Naive B cell (primary cell): Measurements from ENCODE around the gene PCDHA9. TPM values are rescaled to one million over a fixed set of nuclear protein-coding genes. Genes with fewer than 3 reads are reported as not detected.
"Not testable (repeated sequence)": the region's sequence is repeated elsewhere in the genome, so short reads cannot be mapped to it uniquely, and the experiment has no call there.

ENCODE experiments used
- ATAC-seq, 2 donors: fragments of 150-1000 bp; cut with Tn5 transposase; 2 replicates each; pipeline ENCODE4 v1.10.0; 2021; ENCODE audit warnings: low read depth in 2 of 2, mild to moderate bottlenecking in 2 of 2, moderate library complexity in 2 of 2
- DNase-seq: peaks from one replicate; pipeline ENCODE4 v3.0.0; 2022
- H3K27ac Mint-ChIP-seq, 6 donors: one replicate each; pipeline ENCODE4 v1.8.0; 2020 to 2022; ENCODE audit warnings: mild to moderate bottlenecking in 6 of 6, mixed read lengths in 6 of 6, moderate library complexity in 5 of 6, inconsistent platforms in 2 of 6
- H3K27me3 Mint-ChIP-seq, 3 donors: one replicate each; pipeline ENCODE4 v1.8.0; 2021 to 2022; ENCODE audit warnings: mixed read lengths in 3 of 3, mild to moderate bottlenecking in 1 of 3
- H3K36me3 Mint-ChIP-seq, 2 donors: one replicate each; pipeline ENCODE4 v1.8.0; 2020 to 2022; ENCODE audit warnings: mixed read lengths in 2 of 2, inconsistent platforms in 1 of 2, mild to moderate bottlenecking in 1 of 2
- H3K4me1 Mint-ChIP-seq, 3 donors: one replicate each; pipeline ENCODE4 v1.8.0; 2020 to 2022; ENCODE audit warnings: mixed read lengths in 3 of 3, inconsistent platforms in 1 of 3, mild to moderate bottlenecking in 1 of 3, moderate library complexity in 1 of 3
- H3K4me3 Mint-ChIP-seq, 8 donors: one replicate each; pipeline ENCODE4 v1.8.0; 2020 to 2022; ENCODE audit warnings: mild to moderate bottlenecking in 8 of 8, mixed read lengths in 8 of 8, moderate library complexity in 8 of 8, inconsistent platforms in 2 of 8
- H3K9me3 Mint-ChIP-seq, 7 donors: one replicate each; pipeline ENCODE4 v1.8.0; 2020 to 2022; ENCODE audit warnings: mixed read lengths in 7 of 7, mild to moderate bottlenecking in 5 of 7, inconsistent platforms in 2 of 7, moderate library complexity in 1 of 7
- polyA plus RNA-seq, 6 donors: library from polyadenylated mRNA; unstranded; fragments of 300-500 nt; fragmentation: Illumina TruSeq; gene quantifications; one replicate each; pipeline ENCODE4 v1.2.3, GENCODE V29; 2021; ENCODE audit warnings: low read depth in 6 of 6

PCDHA9 gene
- polyA plus RNA-seq, 6 donors from 2014 or later = not detected

DNA sequence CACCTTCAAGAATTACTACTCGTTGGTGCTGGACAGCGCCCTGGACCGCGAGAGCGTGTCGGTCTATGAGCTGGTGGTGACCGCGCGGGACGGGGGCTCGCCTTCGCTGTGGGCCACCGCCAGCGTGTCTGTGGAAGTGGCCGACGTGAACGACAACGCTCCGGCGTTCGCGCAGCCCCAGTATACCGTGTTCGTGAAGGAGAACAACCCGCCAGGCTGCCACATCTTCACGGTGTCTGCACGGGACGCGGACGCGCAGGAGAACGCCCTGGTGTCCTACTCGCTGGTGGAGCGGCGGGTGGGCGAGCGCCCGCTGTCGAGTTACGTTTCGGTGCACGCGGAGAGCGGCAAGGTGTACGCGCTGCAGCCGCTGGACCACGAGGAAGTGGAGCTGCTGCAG lies 25.2 kb upstream of the PCDHA9 start:
- Mint-ChIP-seq H3K9me3 (peaks cover 5 to 47% (median 20%) of the 10 kb centered on the region in 7 donors), H3K36me3 (peaks cover 6 to 14% of the 10 kb centered on the region in 2 donors), H3K27me3 (peaks cover 14 to 25% (median 16%) of the 10 kb centered on the region in 3 donors)
- not testable (repeated sequence) for H3K27ac Mint-ChIP-seq, ATAC-seq, H3K4me1 Mint-ChIP-seq, H3K4me3 Mint-ChIP-seq, DNase-seq

- no peaks in the 10 kb centered on the region for H3K4me1 Mint-ChIP-seq
- DNase-seq (no peak), ATAC-seq (no peak)
- H3K36me3 Mint-ChIP-seq = peaks cover 6 to 14% of the 10 kb centered on the region in 2 donors
- H3K4me3 Mint-ChIP-seq = no peak overlapping the region
- H3K9me3 Mint-ChIP-seq = peaks cover 5 to 50% (median 24%) of the 10 kb centered on the region in 7 donors
- no peak overlapping the region for H3K27ac Mint-ChIP-seq
- H3K27me3 Mint-ChIP-seq = peaks cover 15 to 28% (median 17%) of the 10 kb centered on the region in 3 donors
Measured at GRCh38 chr5:140823475-140823874, 24.7 kb upstream of the PCDHA9 start.

DNA sequence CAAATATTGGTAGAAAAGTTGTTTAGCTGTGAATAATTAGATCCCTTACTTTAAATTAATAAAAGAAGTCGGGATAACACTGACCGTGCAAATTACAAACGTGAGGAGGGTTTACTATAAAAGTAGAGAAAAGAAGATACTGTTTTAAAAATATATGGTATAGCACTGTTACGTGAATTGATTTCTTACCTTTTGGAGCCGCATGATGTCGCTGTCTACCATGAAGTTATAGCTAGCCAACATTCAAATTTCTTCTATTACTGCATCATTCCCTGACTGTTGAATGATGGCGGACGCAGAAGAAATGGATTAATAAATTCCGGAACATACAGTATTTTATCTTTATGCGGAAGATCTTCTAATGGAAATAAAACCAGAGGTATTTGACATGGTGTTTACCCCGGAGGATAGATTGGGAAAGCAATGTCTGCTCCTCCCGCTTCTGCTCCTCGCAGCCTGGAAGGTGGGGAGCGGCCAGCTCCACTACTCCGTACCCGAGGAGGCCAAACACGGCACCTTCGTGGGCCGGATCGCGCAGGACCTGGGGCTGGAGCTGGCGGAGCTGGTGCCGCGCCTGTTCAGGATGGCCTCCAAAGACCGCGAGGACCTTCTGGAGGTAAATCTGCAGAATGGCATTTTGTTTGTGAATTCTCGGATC lies 20.3 kb upstream of the PCDHA9 start, which contains the start of gene PCDHA6:
PCDHA6 (plus strand) TSS at position 257 of the 658 bp plus-strand sequence; CDS start at position 389, 132 bp downstream.
- no peaks in the 10 kb centered on the region for H3K4me1 Mint-ChIP-seq
- peaks cover 2 to 57% (median 34%) of the 10 kb centered on the region in 7 donors for H3K9me3 Mint-ChIP-seq
- ATAC-seq = no peak
- peaks cover 23 to 36% (median 28%) of the 10 kb centered on the region in 3 donors for H3K27me3 Mint-ChIP-seq
- peak within 1 kb of the TSS in 2 of 8 donors; percentile 29 to 42 for H3K4me3 Mint-ChIP-seq
- H3K27ac Mint-ChIP-seq = peak within 1 kb of the TSS in 2 of 6 donors; percentile 10 to 59
- DNase-seq = no peak
- peaks cover 0 to 20% of the 10 kb centered on the region in 2 donors for H3K36me3 Mint-ChIP-seq

- Mint-ChIP-seq H3K9me3 (peaks cover 2 to 61% (median 33%) of the 10 kb centered on the region in 7 donors), H3K4me1 (no peaks in the 10 kb centered on the region), H3K36me3 (peaks cover 0 to 24% of the 10 kb centered on the region in 2 donors), H3K27me3 (peaks cover 27 to 40% (median 33%) of the 10 kb centered on the region in 3 donors), H3K27ac (no peak overlapping the region), H3K4me3 (peak overlapping the region in 1 of 8 donors; percentile 29)
- ATAC-seq = no peak
- DNase-seq = no peak
Measured at GRCh38 chr5:140828362-140828737, 19.8 kb upstream of the PCDHA9 start.

- not testable (repeated sequence) for H3K4me3 Mint-ChIP-seq, H3K4me1 Mint-ChIP-seq, ATAC-seq, H3K27ac Mint-ChIP-seq, DNase-seq
- peaks cover 6 to 72% (median 37%) of the 10 kb centered on the region in 7 donors for H3K9me3 Mint-ChIP-seq
- peaks cover 0 to 24% of the 10 kb centered on the region in 2 donors for H3K36me3 Mint-ChIP-seq
- H3K27me3 Mint-ChIP-seq = peaks cover 32 to 45% (median 42%) of the 10 kb centered on the region in 3 donors
Measured at GRCh38 chr5:140829511-140830501, 18.4 kb upstream of the PCDHA9 start.

- H3K4me3 Mint-ChIP-seq = peak within 1 kb of the TSS in 2 of 8 donors; percentile 5 to 6
- H3K9me3 Mint-ChIP-seq = peaks cover 7 to 40% (median 26%) of the 10 kb centered on the region in 7 donors
Measured at GRCh38 chr5:140833993-140834392, 14.2 kb upstream of the PCDHA9 start, which contains the start of gene PCDHA7. TSS of gene PCDHA7 (plus strand) at chr5:140834269. CDS start at chr5:140834384, 115 bp downstream.

GRCh38 chr5:140834439-140835008 lies 13.7 kb upstream of the PCDHA9 start:
- Mint-ChIP-seq H3K27me3 (peaks cover 18 to 22% (median 21%) of the 10 kb centered on the region in 3 donors), H3K36me3 (peaks cover 0 to 20% of the 10 kb centered on the region in 2 donors), H3K9me3 (peaks cover 7 to 40% (median 24%) of the 10 kb centered on the region in 7 donors), H3K27ac (peak overlapping the region in 1 of 6 donors; percentile 28), H3K4me3 (peak overlapping the region in 1 of 8 donors; percentile 5)
- not testable (repeated sequence) for ATAC-seq, DNase-seq, H3K4me1 Mint-ChIP-seq

More at GRCh38 chr5:140833993-140834392, 14.2 kb upstream of the PCDHA9 start, which contains the start of gene PCDHA7:
- no peak for DNase-seq
- Mint-ChIP-seq H3K27ac (peak within 1 kb of the TSS in 1 of 6 donors; percentile 28), H3K27me3 (peaks cover 17 to 25% (median 21%) of the 10 kb centered on the region in 3 donors), H3K36me3 (peaks cover 0 to 20% of the 10 kb centered on the region in 2 donors), H3K4me1 (no peaks in the 10 kb centered on the region)
- no peak for ATAC-seq

DNA sequence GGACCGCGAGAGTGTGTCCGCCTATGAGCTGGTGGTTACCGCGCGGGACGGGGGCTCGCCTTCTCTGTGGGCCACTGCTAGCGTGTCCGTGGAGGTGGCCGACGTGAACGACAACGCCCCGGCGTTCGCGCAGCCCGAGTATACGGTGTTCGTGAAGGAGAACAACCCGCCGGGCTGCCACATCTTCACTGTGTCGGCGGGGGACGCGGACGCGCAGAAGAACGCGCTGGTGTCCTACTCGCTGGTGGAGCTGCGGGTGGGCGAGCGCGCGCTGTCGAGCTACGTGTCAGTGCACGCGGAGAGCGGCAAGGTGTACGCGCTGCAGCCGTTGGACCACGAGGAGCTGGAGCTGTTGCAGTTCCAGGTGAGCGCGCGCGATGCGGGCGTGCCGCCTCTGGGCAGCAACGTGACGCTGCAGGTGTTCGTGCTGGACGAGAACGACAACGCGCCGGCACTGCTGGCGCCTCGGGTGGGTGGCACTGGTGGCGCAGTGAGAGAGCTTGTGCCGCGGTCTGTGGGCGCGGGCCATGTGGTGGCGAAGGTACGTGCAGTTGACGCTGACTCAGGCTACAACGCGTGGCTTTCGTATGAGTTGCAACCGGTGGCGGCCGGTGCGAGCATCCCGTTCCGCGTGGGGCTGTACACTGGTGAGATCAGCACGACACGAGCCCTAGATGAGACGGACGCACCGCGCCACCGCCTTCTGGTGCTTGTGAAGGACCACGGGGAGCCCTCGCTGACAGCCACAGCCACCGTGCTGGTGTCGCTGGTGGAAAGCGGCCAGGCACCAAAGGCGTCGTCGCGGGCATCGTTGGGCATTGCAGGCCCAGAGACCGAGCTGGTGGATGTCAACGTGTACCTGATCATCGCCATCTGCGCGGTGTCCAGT lies 12.3 kb upstream of the PCDHA9 start:
- H3K4me3 Mint-ChIP-seq = no peak overlapping the region
- ATAC-seq = no peak
- H3K36me3 Mint-ChIP-seq = peaks cover 0 to 28% of the 10 kb centered on the region in 2 donors
- peaks cover 27 to 31% (median 31%) of the 10 kb centered on the region in 3 donors for H3K27me3 Mint-ChIP-seq
- DNase-seq = no peak
- no peaks in the 10 kb centered on the region for H3K4me1 Mint-ChIP-seq
- peaks cover 13 to 49% (median 27%) of the 10 kb centered on the region in 7 donors for H3K9me3 Mint-ChIP-seq
- no peak overlapping the region for H3K27ac Mint-ChIP-seq

- Mint-ChIP-seq H3K27ac (peak within 1 kb of the TSS in 1 of 6 donors; percentile 94), H3K27me3 (peaks cover 10 to 30% (median 17%) of the 10 kb centered on the region in 3 donors), H3K9me3 (peaks cover 5 to 36% (median 14%) of the 10 kb centered on the region in 7 donors), H3K36me3 (peaks cover 0 to 15% of the 10 kb centered on the region in 2 donors), H3K4me1 (no peaks in the 10 kb centered on the region), H3K4me3 (peak within 1 kb of the TSS in 2 of 8 donors; percentile 58 to 68)
- DNase-seq (no peak), ATAC-seq (no peak)
Measured at GRCh38 chr5:140840978-140841962, 6.9 kb upstream of the PCDHA9 start, which contains the start of gene PCDHA8. TSS of gene PCDHA8 (plus strand) at chr5:140841187. CDS start at chr5:140841322, 135 bp downstream.

GRCh38 chr5:140842798-140843733 lies 5.1 kb upstream of the PCDHA9 start:
- H3K4me1 Mint-ChIP-seq = no peaks in the 10 kb centered on the region
- no peak for DNase-seq
- peaks cover 0 to 15% of the 10 kb centered on the region in 2 donors for H3K36me3 Mint-ChIP-seq
- peaks cover 16 to 39% (median 29%) of the 10 kb centered on the region in 3 donors for H3K27me3 Mint-ChIP-seq
- no peak overlapping the region for H3K27ac Mint-ChIP-seq
- peaks cover 6 to 36% (median 16%) of the 10 kb centered on the region in 7 donors for H3K9me3 Mint-ChIP-seq
- no peak for ATAC-seq
- H3K4me3 Mint-ChIP-seq = no peak overlapping the region
